OCI-LY3 (cell line): Measurements from ENCODE around the gene CDK5R2.

ENCODE experiments used
- CTCF ChIP-seq: fragments of 200-600, 300-600 bp; sonication (generic); IDR thresholded peaks from 2 replicates; pipeline ENCODE4 v1.5.1; 2014; ENCODE audit warnings: antibody characterized with exemption, low read length, low read depth
- EZH2phosphoT487 ChIP-seq: fragments of 200-600 bp; shearing (Covaris generic); IDR thresholded peaks from 2 replicates; pipeline ENCODE4 v1.6.1; 2018; ENCODE audit warnings: antibody characterized with exemption, mixed run types, low read depth

- TF ChIP-seq CTCF = no peak
- TF ChIP-seq EZH2phosphoT487 = no peak
Measured at GRCh38 chr2:218963601-218964000, 4.1 kb downstream of the CDK5R2 start.
